HG03432 (cell line): ENCODE data around the gene CXCL12.

Experiments used
- ATAC-seq: cut with Tn5 transposase; IDR thresholded peaks from one replicate; pipeline ENCODE4 v1.9.1; 2021; ENCODE audit warnings: mild to moderate bottlenecking, moderate library complexity; ENCODE audit not compliant: unreplicated experiment

Gene CXCL12

DNA sequence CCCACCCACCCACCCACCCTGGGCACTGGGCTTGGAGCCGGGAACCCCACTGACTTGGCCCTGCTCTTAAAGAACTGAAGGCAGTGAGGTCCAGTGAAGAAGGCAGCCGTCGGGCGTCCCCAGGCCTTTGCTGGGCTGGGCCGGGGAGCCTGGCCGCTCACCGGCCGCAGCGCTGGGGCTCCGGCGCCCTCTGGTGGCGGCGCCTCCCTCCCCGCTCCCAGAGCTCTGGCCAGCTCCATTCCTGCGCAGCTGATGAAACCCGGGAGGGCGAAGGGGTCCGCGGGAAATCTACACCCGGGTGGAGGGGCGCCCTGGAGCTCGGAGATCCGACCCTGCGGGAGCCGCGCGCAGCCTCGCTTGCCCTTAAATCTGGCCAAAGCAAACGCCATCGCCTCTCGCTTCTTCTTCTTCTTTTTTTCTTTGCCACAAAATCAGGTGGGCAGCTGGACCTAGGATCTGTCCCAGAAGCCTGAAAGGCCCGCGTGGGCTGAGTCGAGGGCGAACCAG is 1.7 kb upstream of the CXCL12 start:
- peak; percentile 79 for ATAC-seq

GRCh38 chr10:44385696-44386441 is 972 bp upstream of the CXCL12 start:
- no peak for ATAC-seq

DNA sequence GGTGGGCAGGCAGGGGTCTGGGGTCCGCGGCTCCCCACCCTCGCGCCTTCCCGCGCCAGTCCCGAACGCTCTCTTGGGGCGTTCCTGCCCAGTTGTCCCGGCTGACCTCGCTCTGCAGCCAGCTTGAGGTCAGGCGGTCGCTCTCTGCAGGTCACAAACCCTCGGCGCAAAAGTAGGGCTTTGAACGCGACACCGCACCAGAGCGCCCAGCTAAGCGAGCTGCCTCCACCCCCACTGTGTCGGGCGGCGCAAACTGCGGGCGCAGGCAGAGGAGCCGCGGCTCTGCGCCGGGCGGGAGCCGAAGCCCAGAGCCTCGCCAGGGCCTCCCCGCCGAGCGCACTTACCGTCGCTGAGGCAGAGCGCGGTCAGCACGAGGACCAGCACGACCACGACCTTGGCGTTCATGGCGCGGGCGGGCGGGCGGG is 284 bp downstream of the CXCL12 start:
- no peak for ATAC-seq

- no peak for ATAC-seq
Measured at GRCh38 chr10:44383749-44384600, 922 bp downstream of the CXCL12 start.

- ATAC-seq, result no peak
Measured at GRCh38 chr10:44382981-44383748, 1.7 kb downstream of the CXCL12 start.

DNA sequence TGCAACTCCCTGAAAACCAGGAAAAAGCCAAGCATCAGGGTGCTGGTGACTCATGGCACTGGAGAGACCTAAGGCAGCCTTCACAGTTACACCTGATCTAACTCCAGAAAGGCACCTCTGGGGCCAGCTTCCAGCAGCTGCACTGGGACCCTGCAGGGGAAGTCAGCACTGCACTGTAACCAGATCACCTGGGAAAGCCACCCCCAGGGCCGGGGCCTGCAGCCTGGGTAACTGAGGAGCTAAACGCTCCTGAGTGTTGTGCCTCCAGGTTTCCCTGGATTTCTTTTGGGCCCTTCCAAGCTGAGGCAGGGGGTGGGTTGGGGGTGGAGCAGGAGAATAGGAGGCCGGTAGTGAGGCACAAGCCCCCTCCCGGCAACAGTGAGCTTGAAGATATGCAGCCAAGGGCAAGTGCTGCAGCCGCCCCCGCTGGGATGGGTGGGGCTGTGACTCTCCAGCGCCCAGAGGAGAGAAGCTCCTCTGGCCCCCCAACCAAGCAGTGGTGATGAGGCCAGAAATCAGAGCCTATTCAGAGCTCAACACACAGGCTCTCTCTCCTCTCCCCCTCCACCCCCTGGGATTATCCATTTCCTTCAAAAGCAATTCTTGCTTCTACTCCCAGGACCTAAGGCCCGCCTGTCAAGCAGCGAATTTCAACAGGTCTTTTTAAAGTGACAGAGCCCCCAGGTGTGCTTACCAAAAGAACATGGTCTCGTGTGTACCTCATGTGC is 2.6 kb downstream of the CXCL12 start:
- ATAC-seq, result no peak

- ATAC-seq, result no peak
Measured at GRCh38 chr10:44380829-44381600, 3.9 kb downstream of the CXCL12 start.

DNA sequence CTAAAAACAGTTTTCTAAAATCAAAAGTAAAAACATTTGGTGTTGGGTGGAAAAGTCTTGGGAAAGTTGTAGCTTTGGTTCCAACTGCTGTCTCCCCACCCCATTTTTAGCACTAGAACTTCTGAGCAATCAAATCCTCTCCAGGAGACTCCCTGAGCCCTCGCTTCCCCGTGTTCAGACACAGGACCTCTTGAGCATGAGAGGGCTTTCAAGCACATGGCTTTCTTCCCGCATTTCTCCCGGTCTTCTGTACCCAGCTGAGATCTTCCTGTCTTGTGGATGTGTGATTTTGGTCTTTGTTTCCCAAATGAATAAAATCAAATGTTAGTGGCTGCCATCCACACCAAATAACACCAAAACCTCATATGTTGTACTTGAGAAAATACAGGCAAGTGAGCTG is 5.0 kb downstream of the CXCL12 start:
- no peak for ATAC-seq

DNA sequence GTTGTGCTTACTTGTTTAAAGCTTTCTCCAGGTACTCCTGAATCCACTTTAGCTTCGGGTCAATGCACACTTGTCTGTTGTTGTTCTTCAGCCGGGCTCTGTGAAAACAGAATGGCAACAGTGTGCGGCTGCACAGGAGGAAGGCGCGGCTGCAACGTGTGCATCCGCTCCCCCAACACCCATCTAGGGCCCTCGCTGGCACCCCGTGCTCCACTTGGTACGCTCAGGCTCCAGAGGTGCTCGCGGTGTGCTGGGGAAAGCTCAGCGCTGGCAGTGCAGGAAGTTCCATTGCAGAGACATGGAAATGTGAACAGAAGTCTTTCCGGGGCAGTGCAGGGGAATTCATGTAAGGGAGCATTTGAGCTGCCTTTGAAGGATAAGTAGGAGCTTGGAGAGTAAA is 6.3 kb downstream of the CXCL12 start:
- no peak for ATAC-seq

DNA sequence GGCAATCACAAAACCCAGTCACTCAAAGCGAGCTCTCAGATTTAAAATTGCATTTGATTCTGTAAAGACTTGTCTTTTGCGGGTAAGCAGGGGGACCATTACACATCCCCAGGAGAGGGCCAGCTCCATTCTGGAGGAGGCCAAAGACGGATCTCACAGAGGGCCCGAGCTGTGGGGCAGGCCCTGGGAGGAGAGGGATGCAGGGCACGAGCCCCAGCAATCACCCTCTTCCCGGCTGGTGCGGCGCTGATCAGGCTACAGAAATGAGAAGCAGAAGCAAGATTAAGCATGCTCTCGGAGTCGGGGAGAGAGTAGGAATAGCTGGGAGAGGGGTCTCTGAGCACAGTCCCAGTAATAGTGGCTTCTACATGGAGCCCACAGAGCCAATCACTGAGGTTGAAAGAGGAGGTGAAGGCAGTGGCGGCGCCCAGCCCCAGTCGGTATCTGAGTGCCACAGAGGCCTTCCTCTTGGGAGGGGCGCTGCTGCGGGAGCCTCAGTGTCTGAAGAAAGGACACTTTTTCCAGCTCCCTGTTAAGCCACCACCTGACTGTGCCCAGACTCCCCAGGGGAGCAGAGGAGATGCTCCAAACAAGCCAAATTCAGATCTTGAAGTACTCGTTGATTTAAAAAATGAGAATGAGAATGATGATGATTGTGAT is 7.1 kb downstream of the CXCL12 start:
- no peak for ATAC-seq

DNA sequence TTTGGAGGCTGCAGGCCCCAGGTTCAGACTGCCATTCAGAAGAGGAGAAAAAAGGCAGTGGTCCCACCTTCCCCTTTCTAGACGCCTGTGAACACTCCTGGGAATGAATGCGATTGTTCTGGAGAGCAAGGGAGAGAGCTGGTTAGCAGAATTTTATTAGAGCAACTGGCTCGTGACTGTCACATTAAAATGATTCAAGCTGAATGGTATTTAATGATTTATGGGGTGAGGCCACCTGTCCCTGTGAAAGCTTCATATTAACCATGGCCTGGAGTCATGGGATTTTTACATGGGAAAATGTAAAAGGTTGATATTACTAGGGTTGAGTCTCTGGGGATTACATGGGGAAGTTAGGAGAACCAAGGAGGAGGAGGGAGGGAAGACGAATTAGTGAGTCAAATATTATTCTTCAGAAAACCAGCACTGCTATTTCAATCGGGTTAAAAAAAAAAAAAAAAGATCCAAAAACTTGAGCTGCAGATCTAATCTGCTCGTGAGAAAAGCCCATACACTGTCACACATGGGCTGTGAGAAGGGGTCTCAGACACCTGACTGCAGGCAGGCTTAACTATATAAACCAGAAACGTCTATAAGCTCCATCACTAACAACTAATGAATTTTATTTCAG is 8.3 kb downstream of the CXCL12 start:
- ATAC-seq, result no peak

DNA sequence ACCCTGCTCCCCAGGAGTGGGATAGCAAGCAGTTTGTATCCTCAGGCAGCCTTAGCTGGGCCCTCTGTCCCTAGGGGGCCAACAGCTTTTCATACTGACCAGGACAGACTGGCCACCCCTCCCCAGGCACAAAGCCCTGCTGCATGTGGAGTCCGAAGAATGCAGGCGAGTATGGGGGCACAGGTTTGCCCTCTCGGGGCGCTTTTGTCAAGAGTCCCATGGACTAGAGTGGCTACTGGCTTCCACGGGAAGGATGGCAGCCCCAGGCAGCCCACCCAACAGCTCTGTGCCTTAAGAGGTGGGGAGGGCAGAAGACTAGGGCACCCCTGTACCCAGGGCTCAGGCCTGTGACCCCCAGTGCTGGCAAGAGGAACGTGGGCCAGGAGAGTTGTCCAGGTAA is 10.7 kb downstream of the CXCL12 start:
- no peak for ATAC-seq

GRCh38 chr10:44373341-44373995 is 11.4 kb downstream of the CXCL12 start:
- no peak for ATAC-seq

DNA sequence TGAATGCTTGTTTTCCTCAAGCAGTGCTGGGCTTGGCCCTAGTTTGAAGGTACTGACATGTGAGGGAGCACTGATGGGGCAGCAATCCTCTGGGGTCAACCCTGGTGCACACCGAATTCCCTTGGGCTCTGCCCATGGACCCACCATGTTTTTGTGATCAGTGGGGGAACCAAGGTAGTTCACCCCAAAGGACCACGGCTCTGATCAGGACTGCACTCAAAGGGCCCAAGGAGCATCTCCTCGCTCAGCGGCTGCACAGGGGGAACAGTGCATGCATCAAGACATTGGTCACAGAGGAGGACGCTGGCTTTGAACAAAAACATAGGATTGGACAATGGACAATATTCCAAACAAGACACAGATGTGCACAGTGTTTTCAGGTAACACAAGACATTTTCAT is 12.7 kb downstream of the CXCL12 start:
- no peak for ATAC-seq

DNA sequence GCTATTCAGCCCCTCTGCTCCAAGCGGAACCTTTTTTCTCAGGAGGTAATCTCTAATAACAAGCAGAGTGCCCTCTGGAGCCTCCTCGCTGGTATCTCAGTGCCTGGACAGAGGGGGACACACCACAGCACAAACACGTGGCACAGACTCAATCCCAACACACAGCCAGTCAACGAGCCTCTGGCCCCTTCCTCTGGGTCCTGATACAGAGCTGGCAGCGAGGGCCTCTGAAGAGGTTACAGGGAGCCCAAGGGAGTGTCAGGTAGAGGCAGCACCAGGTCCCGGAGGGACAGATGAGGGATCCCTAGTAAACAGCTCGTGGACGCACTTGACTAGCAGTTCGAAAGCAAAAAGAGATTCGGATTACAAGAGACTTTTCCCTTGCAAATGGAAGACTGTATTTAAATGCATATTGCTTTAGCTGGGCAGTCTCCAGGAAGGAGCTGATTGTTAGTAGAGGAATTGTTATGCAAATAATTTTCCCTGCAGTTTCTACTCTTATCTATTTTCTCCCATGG is 14.1 kb downstream of the CXCL12 start:
- ATAC-seq, result no peak

GRCh38 chr10:44369854-44370253 is 15.0 kb downstream of the CXCL12 start:
- no peak for ATAC-seq

DNA sequence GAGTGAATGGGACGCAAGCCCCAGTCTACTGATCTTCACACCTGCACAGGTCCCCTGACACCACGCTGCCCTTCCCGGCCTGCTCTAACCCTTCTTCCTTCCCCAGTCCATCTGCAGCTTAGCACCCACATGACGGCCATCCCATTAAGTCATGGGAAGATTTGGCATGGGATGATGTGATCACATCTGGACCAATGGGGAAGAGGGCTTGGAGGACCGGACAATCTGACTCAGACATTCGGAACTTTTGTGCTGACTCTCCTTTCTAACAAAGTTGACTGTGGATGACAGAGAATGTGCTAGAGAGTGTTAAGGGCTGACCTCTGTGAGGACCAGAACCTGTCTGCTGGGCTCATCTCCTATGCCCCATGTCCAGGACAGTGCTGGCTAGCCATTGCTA is 15.6 kb downstream of the CXCL12 start:
- ATAC-seq, result no peak

DNA sequence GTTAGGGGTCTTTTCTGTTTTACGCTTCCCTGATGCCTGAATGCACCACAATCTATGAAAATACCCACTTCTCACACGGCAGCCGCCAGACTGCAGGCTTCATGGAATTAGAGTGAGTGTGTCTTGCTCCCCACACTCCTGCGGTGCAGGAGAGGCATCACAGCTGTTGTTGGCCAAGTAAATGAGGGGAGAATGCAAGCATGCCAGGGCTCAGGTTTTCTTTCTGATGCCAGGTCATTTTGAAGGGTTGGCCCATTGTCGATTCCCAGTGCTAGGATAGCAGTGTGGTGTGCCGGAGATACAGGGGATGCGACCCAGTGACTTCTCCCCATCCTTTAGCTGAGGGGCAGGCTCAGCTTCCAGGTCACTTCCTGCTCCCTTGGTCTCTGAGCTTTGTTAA is 16.3 kb downstream of the CXCL12 start:
- ATAC-seq, result no peak
